ENCODE results near the gene AP3B1.

- no peak for TF ChIP-seq CTCF (conservative IDR thresholded peaks at IDR 0.05; ENCODE audit: low read depth in 2 of 2)
- no peak for TF ChIP-seq POLR2AphosphoS5 (IDR thresholded peaks at IDR 0.05; ENCODE audit: low read depth)
- no peak for TF ChIP-seq EZH2 (IDR thresholded peaks at IDR 0.05; ENCODE audit: low read depth, unreplicated experiment)
- no peak for TF ChIP-seq CREB1 (CRISPR knock-in tag; IDR thresholded peaks at IDR 0.05; ENCODE audit: low read depth)
- no peak for TF ChIP-seq ZNF114 (CRISPR knock-in tag; IDR thresholded peaks at IDR 0.05)
- TF ChIP-seq ETS1 (IDR thresholded peaks at IDR 0.05) = no peak
- TF ChIP-seq REST (IDR thresholded peaks at IDR 0.05; ENCODE audit: unreplicated experiment) = no peak
- no peak for TF ChIP-seq ZNF331 (CRISPR knock-in tag; IDR thresholded peaks at IDR 0.05; ENCODE audit: low read depth)
- TF ChIP-seq EZH2phosphoT487 (IDR thresholded peaks at IDR 0.05; ENCODE audit: unreplicated experiment) = no peak
- no peak for TF ChIP-seq JUNB (IDR thresholded peaks at IDR 0.05; ENCODE audit: unreplicated experiment)
- no peak for TF ChIP-seq NANOG (IDR thresholded peaks at IDR 0.05; ENCODE audit: borderline replicate concordance)
- no peak for TF ChIP-seq STAT1 (IDR thresholded peaks at IDR 0.05; ENCODE audit: unreplicated experiment)
- TF ChIP-seq ZNF462 (CRISPR knock-in tag; IDR thresholded peaks at IDR 0.05) = no peak
Measured at GRCh38 chr5:78273436-78273835, 21.1 kb downstream of the AP3B1 start.

Measured in GM23338 (cell line).